ENCODE measurements around the gene ZNF101. TPM values are rescaled to one million over a fixed set of nuclear protein-coding genes. Genes with fewer than 3 reads are reported as not detected.
A peak's percentile ranks its signal among the peaks of the same experiment; 100 is the strongest.

The ZNF101 gene
- total and polyA plus RNA-seq, 9 of the 15 experiments (the other 6 are each of a cell fraction or from before 2014, with no cell fraction given) = 9.6 to 20.3 (median 12.4) TPM

GRCh38 chr19:19635313-19635702, 33.3 kb upstream of the ZNF101 start:
- no peaks in the 10 kb centered on the region for H3K9me1 ChIP-seq (ENCODE audit: control insufficient read depth, insufficient read depth, low read length)
- no peak overlapping the region for H3K4me3 ChIP-seq
- in situ Hi-C loops (cut with MboI) = loop anchor here (25.0 kb wide), 1 partner anchor 98 kb away; the partner anchor contains the start of genes CILP2 and YJEFN3
- no peaks in the 10 kb centered on the region for H3K79me2 ChIP-seq (ENCODE audit: control insufficient read depth, insufficient read depth, low read length)
- 92% methylated on average over 14 of the region's 14 CpGs for WGBS (ENCODE audit: insufficient coverage, low coverage, missing lambda C conversion rate)
- peaks cover 38% of the 10 kb centered on the region; the same call in 2 of the 3 replicates for H3K36me3 ChIP-seq (ENCODE audit: control insufficient read depth, insufficient read depth, low read length)
- H3K4me2 ChIP-seq (ENCODE audit: insufficient read depth, low read length) = no peak overlapping the region
- no peak overlapping the region for H2AFZ ChIP-seq (ENCODE audit: low read depth, low read length)
- no TSS peak for BruUV-seq (replicated peaks)
- FAIRE-seq (no peak), DNase-seq (ENCODE audit: extremely low read depth in 1 of 4, low spot score in 3 of 4) (no peak), ATAC-seq (no peak)
- POLR2A ChIA-PET = interaction anchor here (0.6 kb wide), 1 partner anchor 45 kb away, joined by 3 read pairs; no protein-coding TSS in a partner anchor
- no peak overlapping the region for H3K27ac ChIP-seq (ENCODE audit: extremely low read depth, low read depth, low read length)
- H3K4me1 ChIP-seq (replicated peaks in 1 of 2; ENCODE audit: control insufficient read depth in 2 of 2, insufficient read depth in 2 of 2, low read length in 2 of 2) = peaks cover 0 to 20% of the 10 kb centered on the region in 2 experiments; a peak in 2 of 5 replicates
- CTCF ChIA-PET (ENCODE audit: low intra/inter-chr PET ratio) = no interaction called here
- intact Hi-C loops (cut with micrococcal nuclease) = no loop called here
- H3K9ac ChIP-seq (ENCODE audit: insufficient read depth in 1 of 2, low read depth in 2 of 2, low read length in 2 of 2) = no peak overlapping the region
- no peaks in the 10 kb centered on the region for H3K9me3 ChIP-seq (replicated peaks; ENCODE audit: control insufficient read depth, insufficient read depth, low read depth, low read length)
- H4K20me1 ChIP-seq (replicated peaks; ENCODE audit: control insufficient read depth, insufficient read depth, low read length) = no peaks in the 10 kb centered on the region
- TF ChIP-seq, protein P1, sequence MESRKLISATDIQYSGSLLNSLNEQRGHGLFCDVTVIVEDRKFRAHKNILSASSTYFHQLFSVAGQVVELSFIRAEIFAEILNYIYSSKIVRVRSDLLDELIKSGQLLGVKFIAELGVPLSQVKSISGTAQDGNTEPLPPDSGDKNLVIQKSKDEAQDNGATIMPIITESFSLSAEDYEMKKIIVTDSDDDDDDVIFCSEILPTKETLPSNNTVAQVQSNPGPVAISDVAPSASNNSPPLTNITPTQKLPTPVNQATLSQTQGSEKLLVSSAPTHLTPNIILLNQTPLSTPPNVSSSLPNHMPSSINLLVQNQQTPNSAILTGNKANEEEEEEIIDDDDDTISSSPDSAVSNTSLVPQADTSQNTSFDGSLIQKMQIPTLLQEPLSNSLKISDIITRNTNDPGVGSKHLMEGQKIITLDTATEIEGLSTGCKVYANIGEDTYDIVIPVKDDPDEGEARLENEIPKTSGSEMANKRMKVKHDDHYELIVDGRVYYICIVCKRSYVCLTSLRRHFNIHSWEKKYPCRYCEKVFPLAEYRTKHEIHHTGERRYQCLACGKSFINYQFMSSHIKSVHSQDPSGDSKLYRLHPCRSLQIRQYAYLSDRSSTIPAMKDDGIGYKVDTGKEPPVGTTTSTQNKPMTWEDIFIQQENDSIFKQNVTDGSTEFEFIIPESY (CRISPR knock-in tag; IDR thresholded peaks at IDR 0.05) = 0 out of 2 replicates have a peak, but pooled peaks have one; percentile 22
- TF ChIP-seq TCF3 (CRISPR knock-in tag; IDR thresholded peaks at IDR 0.05) = no peak
- H3K27me3 ChIP-seq (ENCODE audit: control insufficient read depth in 2 of 2, insufficient read depth in 2 of 2, low read length in 2 of 2) = no peaks in the 10 kb centered on the region
